HEK293 (cell line): Measurements from ENCODE around the gene ANKZF1.

Source experiments
- HIC1 ChIP-seq: fragments of 450-650 bp; formaldehyde crosslinking; IDR thresholded peaks from 2 replicates; pipeline ENCODE4 v1.5.1; 2016; ENCODE audit warnings: missing biosample characterization, missing genetic modification characterization
- KLF8 ChIP-seq: fragments of 450-650 bp; formaldehyde crosslinking; IDR thresholded peaks from 2 replicates; pipeline ENCODE4 v1.5.1; 2016; ENCODE audit warnings: missing biosample characterization, missing genetic modification characterization
- ZNF140 ChIP-seq: fragments of 450-650 bp; formaldehyde crosslinking; IDR thresholded peaks from 2 replicates; pipeline ENCODE4 v1.5.1; 2016; ENCODE audit warnings: missing biosample characterization, missing genetic modification characterization
- ZNF184 ChIP-seq: fragments of 450-650 bp; IDR thresholded peaks from 2 replicates; pipeline ENCODE4 v1.5.1; 2018; ENCODE audit warnings: missing biosample characterization, mild to moderate bottlenecking, missing genetic modification characterization
- ZNF2 ChIP-seq: fragments of 450-650 bp; formaldehyde crosslinking; IDR thresholded peaks from 2 replicates; pipeline ENCODE4 v1.5.1; 2016; ENCODE audit warnings: missing biosample characterization, missing genetic modification characterization
- ZNF239 ChIP-seq: fragments of 450-650 bp; formaldehyde crosslinking; IDR thresholded peaks from 2 replicates; pipeline ENCODE4 v1.5.1; 2016; ENCODE audit warnings: missing biosample characterization, missing genetic modification characterization
- ZNF426 ChIP-seq: fragments of 450-650 bp; formaldehyde crosslinking; IDR thresholded peaks from 2 replicates; pipeline ENCODE4 v1.5.1; 2017; ENCODE audit warnings: missing biosample characterization, missing genetic modification characterization, mild to moderate bottlenecking, inconsistent platforms, moderate library complexity
- ZNF660 ChIP-seq: fragments of 450-650 bp; IDR thresholded peaks from 2 replicates; pipeline ENCODE4 v1.5.1; 2018; ENCODE audit warnings: missing biosample characterization, mild to moderate bottlenecking, missing genetic modification characterization
- ZNF777 ChIP-seq: fragments of 450-650 bp; formaldehyde crosslinking; IDR thresholded peaks from 2 replicates; pipeline ENCODE4 v1.5.1; 2017; ENCODE audit warnings: missing biosample characterization, missing genetic modification characterization, borderline replicate concordance
- TF ChIP-seq, protein P1 (sequence below): fragments of 450-650 bp; formaldehyde crosslinking; IDR thresholded peaks from 2 replicates; pipeline ENCODE4 v1.5.1; 2016; ENCODE audit warnings: missing biosample characterization, missing genetic modification characterization
- TF ChIP-seq, protein P2 (sequence below): fragments of 450-650 bp; formaldehyde crosslinking; IDR thresholded peaks from 2 replicates; pipeline ENCODE4 v1.5.1; 2016; ENCODE audit warnings: missing biosample characterization, missing genetic modification characterization
- TF ChIP-seq, protein P3 (sequence below): fragments of 450-650 bp; formaldehyde crosslinking; IDR thresholded peaks from 2 replicates; pipeline ENCODE4 v1.5.1; 2016; ENCODE audit warnings: missing biosample characterization, missing genetic modification characterization
- TF ChIP-seq, protein P4 (sequence below): fragments of 450-650 bp; formaldehyde crosslinking; IDR thresholded peaks from 2 replicates; pipeline ENCODE4 v1.5.1; 2016; ENCODE audit warnings: missing biosample characterization, missing genetic modification characterization, low read depth

DNA sequence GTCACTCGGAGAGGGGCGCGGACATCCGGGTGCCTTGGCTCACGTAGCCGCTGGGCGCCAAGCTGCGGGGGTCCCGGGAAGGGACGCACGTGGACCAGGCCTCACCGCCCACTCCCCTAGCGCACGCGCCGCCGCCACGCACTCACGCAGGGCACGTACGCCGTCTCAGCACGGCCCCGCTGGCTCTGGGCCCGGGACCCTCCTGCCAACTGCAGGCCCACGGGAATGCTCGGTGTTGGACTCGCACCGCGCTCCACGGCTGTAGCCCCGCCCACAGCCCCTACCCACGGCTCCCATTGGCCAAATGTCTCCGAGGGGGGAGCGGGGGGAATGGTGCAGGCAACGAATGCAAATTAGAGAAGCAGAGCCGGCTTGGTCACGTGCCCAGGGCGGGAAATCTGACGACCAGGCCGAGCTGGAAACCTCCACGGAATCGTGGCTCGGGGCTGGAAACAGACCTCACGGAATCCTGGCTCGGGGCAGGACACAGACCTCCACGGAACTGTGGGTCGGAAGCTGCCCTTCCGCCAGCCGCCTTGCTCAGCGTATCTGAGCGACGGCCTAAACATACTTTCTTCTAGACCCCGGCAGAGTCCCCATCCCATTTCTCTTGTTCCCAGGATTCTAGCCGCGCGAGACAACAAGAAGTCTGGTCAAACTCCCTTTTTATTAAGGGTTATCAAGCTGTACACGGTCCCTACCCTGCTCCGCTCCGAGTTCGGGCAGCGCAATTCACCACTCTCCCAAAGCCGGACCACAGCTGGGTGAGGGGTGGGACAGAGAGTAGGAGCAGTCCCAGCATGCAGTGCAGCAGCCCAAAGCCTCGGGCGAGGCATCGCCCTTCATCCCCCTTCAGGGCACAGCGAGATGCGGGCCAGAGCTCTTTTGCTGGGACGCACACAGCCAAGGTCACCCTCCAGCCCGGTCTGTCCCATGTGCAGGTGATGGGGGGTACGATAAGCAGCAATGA is 10.6 kb upstream of the ANKZF1 start, which contains the start of gene ABCB6:
- TF ChIP-seq, protein P1, sequence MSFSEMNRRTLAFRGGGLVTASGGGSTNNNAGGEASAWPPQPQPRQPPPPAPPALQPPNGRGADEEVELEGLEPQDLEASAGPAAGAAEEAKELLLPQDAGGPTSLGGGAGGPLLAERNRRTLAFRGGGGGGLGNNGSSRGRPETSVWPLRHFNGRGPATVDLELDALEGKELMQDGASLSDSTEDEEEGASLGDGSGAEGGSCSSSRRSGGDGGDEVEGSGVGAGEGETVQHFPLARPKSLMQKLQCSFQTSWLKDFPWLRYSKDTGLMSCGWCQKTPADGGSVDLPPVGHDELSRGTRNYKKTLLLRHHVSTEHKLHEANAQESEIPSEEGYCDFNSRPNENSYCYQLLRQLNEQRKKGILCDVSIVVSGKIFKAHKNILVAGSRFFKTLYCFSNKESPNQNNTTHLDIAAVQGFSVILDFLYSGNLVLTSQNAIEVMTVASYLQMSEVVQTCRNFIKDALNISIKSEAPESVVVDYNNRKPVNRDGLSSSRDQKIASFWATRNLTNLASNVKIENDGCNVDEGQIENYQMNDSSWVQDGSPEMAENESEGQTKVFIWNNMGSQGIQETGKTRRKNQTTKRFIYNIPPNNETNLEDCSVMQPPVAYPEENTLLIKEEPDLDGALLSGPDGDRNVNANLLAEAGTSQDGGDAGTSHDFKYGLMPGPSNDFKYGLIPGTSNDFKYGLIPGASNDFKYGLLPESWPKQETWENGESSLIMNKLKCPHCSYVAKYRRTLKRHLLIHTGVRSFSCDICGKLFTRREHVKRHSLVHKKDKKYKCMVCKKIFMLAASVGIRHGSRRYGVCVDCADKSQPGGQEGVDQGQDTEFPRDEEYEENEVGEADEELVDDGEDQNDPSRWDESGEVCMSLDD (tag by site-specific recombination), result no peak
- TF ChIP-seq, protein P2, sequence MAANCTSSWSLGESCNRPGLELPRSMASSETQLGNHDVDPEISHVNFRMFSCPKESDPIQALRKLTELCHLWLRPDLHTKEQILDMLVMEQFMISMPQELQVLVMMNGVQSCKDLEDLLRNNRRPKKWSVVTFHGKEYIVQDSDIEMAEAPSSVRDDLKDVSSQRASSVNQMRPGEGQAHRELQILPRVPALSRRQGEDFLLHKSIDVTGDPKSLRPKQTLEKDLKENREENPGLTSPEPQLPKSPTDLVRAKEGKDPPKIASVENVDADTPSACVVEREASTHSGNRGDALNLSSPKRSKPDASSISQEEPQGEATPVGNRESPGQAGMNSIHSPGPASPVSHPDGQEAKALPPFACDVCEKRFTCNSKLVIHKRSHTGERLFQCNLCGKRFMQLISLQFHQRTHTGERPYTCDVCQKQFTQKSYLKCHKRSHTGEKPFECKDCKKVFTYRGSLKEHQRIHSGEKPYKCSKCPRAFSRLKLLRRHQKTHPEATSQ (tag by site-specific recombination), result no peak
- no peak for TF ChIP-seq ZNF184 (tag by site-specific recombination)
- TF ChIP-seq, protein P3, sequence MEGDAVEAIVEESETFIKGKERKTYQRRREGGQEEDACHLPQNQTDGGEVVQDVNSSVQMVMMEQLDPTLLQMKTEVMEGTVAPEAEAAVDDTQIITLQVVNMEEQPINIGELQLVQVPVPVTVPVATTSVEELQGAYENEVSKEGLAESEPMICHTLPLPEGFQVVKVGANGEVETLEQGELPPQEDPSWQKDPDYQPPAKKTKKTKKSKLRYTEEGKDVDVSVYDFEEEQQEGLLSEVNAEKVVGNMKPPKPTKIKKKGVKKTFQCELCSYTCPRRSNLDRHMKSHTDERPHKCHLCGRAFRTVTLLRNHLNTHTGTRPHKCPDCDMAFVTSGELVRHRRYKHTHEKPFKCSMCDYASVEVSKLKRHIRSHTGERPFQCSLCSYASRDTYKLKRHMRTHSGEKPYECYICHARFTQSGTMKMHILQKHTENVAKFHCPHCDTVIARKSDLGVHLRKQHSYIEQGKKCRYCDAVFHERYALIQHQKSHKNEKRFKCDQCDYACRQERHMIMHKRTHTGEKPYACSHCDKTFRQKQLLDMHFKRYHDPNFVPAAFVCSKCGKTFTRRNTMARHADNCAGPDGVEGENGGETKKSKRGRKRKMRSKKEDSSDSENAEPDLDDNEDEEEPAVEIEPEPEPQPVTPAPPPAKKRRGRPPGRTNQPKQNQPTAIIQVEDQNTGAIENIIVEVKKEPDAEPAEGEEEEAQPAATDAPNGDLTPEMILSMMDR (tag by site-specific recombination), result no peak
- TF ChIP-seq, protein P4, sequence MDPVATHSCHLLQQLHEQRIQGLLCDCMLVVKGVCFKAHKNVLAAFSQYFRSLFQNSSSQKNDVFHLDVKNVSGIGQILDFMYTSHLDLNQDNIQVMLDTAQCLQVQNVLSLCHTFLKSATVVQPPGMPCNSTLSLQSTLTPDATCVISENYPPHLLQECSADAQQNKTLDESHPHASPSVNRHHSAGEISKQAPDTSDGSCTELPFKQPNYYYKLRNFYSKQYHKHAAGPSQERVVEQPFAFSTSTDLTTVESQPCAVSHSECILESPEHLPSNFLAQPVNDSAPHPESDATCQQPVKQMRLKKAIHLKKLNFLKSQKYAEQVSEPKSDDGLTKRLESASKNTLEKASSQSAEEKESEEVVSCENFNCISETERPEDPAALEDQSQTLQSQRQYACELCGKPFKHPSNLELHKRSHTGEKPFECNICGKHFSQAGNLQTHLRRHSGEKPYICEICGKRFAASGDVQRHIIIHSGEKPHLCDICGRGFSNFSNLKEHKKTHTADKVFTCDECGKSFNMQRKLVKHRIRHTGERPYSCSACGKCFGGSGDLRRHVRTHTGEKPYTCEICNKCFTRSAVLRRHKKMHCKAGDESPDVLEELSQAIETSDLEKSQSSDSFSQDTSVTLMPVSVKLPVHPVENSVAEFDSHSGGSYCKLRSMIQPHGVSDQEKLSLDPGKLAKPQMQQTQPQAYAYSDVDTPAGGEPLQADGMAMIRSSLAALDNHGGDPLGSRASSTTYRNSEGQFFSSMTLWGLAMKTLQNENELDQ, result no peak
- peak; percentile 30; the same call in 1 of the 2 replicates for TF ChIP-seq HIC1 (tag by site-specific recombination)
- TF ChIP-seq ZNF2 (tag by site-specific recombination), result no peak
- TF ChIP-seq ZNF426 (tag by site-specific recombination), result no peak
- no peak for TF ChIP-seq ZNF140 (tag by site-specific recombination)
- TF ChIP-seq ZNF777 (tag by site-specific recombination), result no peak
- no peak for TF ChIP-seq ZNF660
- TF ChIP-seq ZNF239 (tag by site-specific recombination), result no peak
- no peak; the same call in 1 of the 2 replicates for TF ChIP-seq KLF8 (tag by site-specific recombination)
